CD14-positive monocyte (primary cell): ENCODE data around the gene BHLHA9. TPM values are rescaled to one million over a fixed set of nuclear protein-coding genes. Genes with fewer than 3 reads are reported as not detected.

Source experiments
- DNase-seq, 3 donors: peaks; one replicate each; pipeline ENCODE4 v3.0.0-alpha.2; 2011 to 2022
- H2AFZ ChIP-seq: 2 replicates; pipeline ENCODE4 v1.6.0; 2012; ENCODE audit warnings: mild to moderate bottlenecking, low read depth, low read length, inconsistent platforms; ENCODE audit not compliant: insufficient read depth, poor library complexity, severe bottlenecking
- H3K27ac ChIP-seq, 2 donors: 1 replicate in 1 of 2; 2 replicates in 1 of 2; pipeline ENCODE4 v1.5.1; 2012 to 2013; ENCODE audit warnings: low read length in 2 of 2, control low read depth in 1 of 2, inconsistent platforms in 1 of 2, low read depth in 1 of 2, mild to moderate bottlenecking in 1 of 2
- H3K27me3 ChIP-seq, 2 donors: one replicate each; pipeline versions ENCODE4 v1.6.0 to v1.6.1; 2011 to 2013; ENCODE audit warnings: low read length in 2 of 2; ENCODE audit not compliant: control insufficient read depth in 2 of 2, insufficient read depth in 2 of 2
- H3K36me3 ChIP-seq, 2 donors: replicated peaks in 1 of 2; 1 replicate in 1 of 2; 2 replicates in 1 of 2; pipeline versions ENCODE4 v1.5.1 to v1.6.1; 2012 to 2013; ENCODE audit warnings: low read length in 2 of 2, control low read depth in 1 of 2, inconsistent platforms in 1 of 2, mild to moderate bottlenecking in 1 of 2; ENCODE audit not compliant: insufficient read depth in 2 of 2, control insufficient read depth in 1 of 2
- H3K4me1 ChIP-seq, 2 donors: 1 replicate in 1 of 2; 2 replicates in 1 of 2; pipeline versions ENCODE4 v1.5.1 to v1.6.1; 2012 to 2013; ENCODE audit warnings: low read length in 2 of 2, control low read depth in 1 of 2, inconsistent platforms in 1 of 2, mild to moderate bottlenecking in 1 of 2, moderate library complexity in 1 of 2; ENCODE audit not compliant: insufficient read depth in 2 of 2, control insufficient read depth in 1 of 2
- H3K4me2 ChIP-seq: replicated peaks from 2 replicates; pipeline ENCODE3; 2012; ENCODE audit warnings: low read length, moderate library complexity, mild to moderate bottlenecking; ENCODE audit not compliant: poor library complexity, severe bottlenecking; ENCODE audit errors: extremely low read depth
- H3K4me3 ChIP-seq, 3 experiments: fragments of 200-600 bp in 1 of 3; sonication (generic) in 1 of 3; replicated peaks in 1 of 3; 1 replicate in 2 of 3; 2 replicates in 1 of 3; pipeline ENCODE4 v1.5.1; 2011 to 2013; ENCODE audit warnings: low read length in 3 of 3, mild to moderate bottlenecking in 3 of 3, control low read depth in 2 of 3, low read depth in 2 of 3, inconsistent platforms in 1 of 3, moderate library complexity in 1 of 3
- H3K79me2 ChIP-seq: 2 replicates; pipeline ENCODE4 v1.6.0; 2012; ENCODE audit warnings: mild to moderate bottlenecking, control low read depth, inconsistent platforms, low read length, moderate library complexity; ENCODE audit not compliant: insufficient read depth
- H3K9ac ChIP-seq: 2 replicates; pipeline ENCODE4 v1.6.0; 2017; ENCODE audit warnings: low read length, mild to moderate bottlenecking; ENCODE audit not compliant: insufficient read depth, poor library complexity, severe bottlenecking
- H3K9me3 ChIP-seq, 2 donors: replicated peaks in 1 of 2; 1 replicate in 1 of 2; 2 replicates in 1 of 2; pipeline versions ENCODE4 v1.5.1 to v1.6.1; 2012 to 2013; ENCODE audit warnings: low read length in 2 of 2, control low read depth in 1 of 2; ENCODE audit not compliant: control insufficient read depth in 1 of 2, insufficient read depth in 1 of 2
- H4K20me1 ChIP-seq: 2 replicates; pipeline ENCODE4 v1.6.0; 2012; ENCODE audit warnings: mild to moderate bottlenecking, low read length, control low read depth, moderate library complexity; ENCODE audit not compliant: insufficient read depth
- H3K27ac Mint-ChIP-seq, 7 donors: one replicate each; pipeline ENCODE4 v1.8.0; 2020; ENCODE audit warnings: mild to moderate bottlenecking in 7 of 7, mixed read lengths in 7 of 7, moderate library complexity in 6 of 7, inconsistent platforms in 2 of 7
- H3K27me3 Mint-ChIP-seq, 3 donors: one replicate each; pipeline ENCODE4 v1.8.0; 2021 to 2022; ENCODE audit warnings: low read depth in 3 of 3, mild to moderate bottlenecking in 3 of 3, mixed read lengths in 3 of 3, moderate library complexity in 3 of 3, inconsistent platforms in 1 of 3
- H3K36me3 Mint-ChIP-seq, 2 donors: one replicate each; pipeline ENCODE4 v1.8.0; 2020; ENCODE audit warnings: mixed read lengths in 2 of 2, inconsistent platforms in 1 of 2, mild to moderate bottlenecking in 1 of 2
- H3K4me1 Mint-ChIP-seq: one replicate; pipeline ENCODE4 v1.8.0; 2020; ENCODE audit warnings: mild to moderate bottlenecking, mixed read lengths
- H3K4me3 Mint-ChIP-seq, 2 donors: one replicate each; pipeline ENCODE4 v1.8.0; 2020; ENCODE audit warnings: mild to moderate bottlenecking in 2 of 2, mixed read lengths in 2 of 2, moderate library complexity in 1 of 2
- H3K9me3 Mint-ChIP-seq, 7 donors: one replicate each; pipeline ENCODE4 v1.8.0; 2020 to 2022; ENCODE audit warnings: mixed read lengths in 7 of 7, mild to moderate bottlenecking in 6 of 7, moderate library complexity in 6 of 7, inconsistent platforms in 2 of 7
- CTCF ChIP-seq: fragments of 200-600 bp; IDR thresholded peaks from one replicate; pipeline ENCODE4 v1.8.0; 2022; ENCODE audit warnings: antibody characterized with exemption, mild to moderate bottlenecking
- WGBS: methylation state at CpG from one replicate; pipeline ENCODE4 v1.1.5; 2013; ENCODE audit warnings: missing lambda C conversion rate; ENCODE audit not compliant: insufficient coverage; 5-methylcytosine and 5-hydroxymethylcytosine counted together
- intact Hi-C, 2 donors: fragments of 100-400 bp; cut with micrococcal nuclease; formaldehyde crosslinking; loops; one replicate each; pipeline versions ENCODE4 v1.15.0 to v1.15.1; 2023
- polyA plus RNA-seq, 3 donors: library from polyadenylated mRNA; depleted of rRNA in 1 of 3; unstranded in 2 of 3; stranded (reverse) in 1 of 3; fragments of 300-500 nt in 2 of 3; fragments of >200 nt in 1 of 3; fragmentation: Illumina TruSeq in 2 of 3; gene quantifications; 1 replicate in 2 of 3; 2 replicates in 1 of 3; pipeline ENCODE4 v1.2.3, GENCODE V29; 2012 to 2021

BHLHA9 gene
- polyA plus RNA-seq, 3 donors, result not detected

- H3K27ac Mint-ChIP-seq, result no peak overlapping the region
- Histone ChIP-seq H3K36me3 (no peaks in the 10 kb centered on the region), H2AFZ (no peak overlapping the region), H3K4me3 (no peak overlapping the region), H3K79me2 (no peaks in the 10 kb centered on the region), H3K9me3 (no peaks in the 10 kb centered on the region), H4K20me1 (no peaks in the 10 kb centered on the region), H3K4me2 (no peak overlapping the region), H3K27ac (no peak overlapping the region), H3K4me1 (no peaks in the 10 kb centered on the region), H3K9ac (no peak overlapping the region), H3K27me3 (no peaks in the 10 kb centered on the region)
- intact Hi-C loops, result no loop called here
- H3K9me3 Mint-ChIP-seq, result peaks cover 0 to 3% (median 0%) of the 10 kb centered on the region in 7 donors
- no peaks in the 10 kb centered on the region for H3K4me1 Mint-ChIP-seq
- H3K4me3 Mint-ChIP-seq, result no peak overlapping the region
- H3K27me3 Mint-ChIP-seq, result peaks cover 10 to 37% (median 23%) of the 10 kb centered on the region in 3 donors
- DNase-seq, result no peak
- WGBS, result 89% methylated on average over 9 of the region's 10 CpGs
- H3K36me3 Mint-ChIP-seq, result no peaks in the 10 kb centered on the region
- no peak for TF ChIP-seq CTCF
Observed at GRCh38 chr17:1315409-1315808, 45.2 kb downstream of the BHLHA9 start.

- no peaks in the 10 kb centered on the region for H3K27me3 ChIP-seq
- H3K9me3 Mint-ChIP-seq, result peaks cover 0 to 3% (median 0%) of the 10 kb centered on the region in 7 donors
- H4K20me1 ChIP-seq, result no peaks in the 10 kb centered on the region
- peaks cover 15 to 37% (median 27%) of the 10 kb centered on the region in 3 donors for H3K27me3 Mint-ChIP-seq
- H3K36me3 Mint-ChIP-seq, result no peaks in the 10 kb centered on the region
- no peaks in the 10 kb centered on the region for H3K4me1 Mint-ChIP-seq
- no peak for DNase-seq
- H3K27ac ChIP-seq, result no peak overlapping the region
- no peaks in the 10 kb centered on the region for H3K9me3 ChIP-seq
- H3K4me1 ChIP-seq, result no peaks in the 10 kb centered on the region
- no peaks in the 10 kb centered on the region for H3K79me2 ChIP-seq
- H3K27ac Mint-ChIP-seq, result no peak overlapping the region
- intact Hi-C loops, result no loop called here
- no peak overlapping the region for H3K9ac ChIP-seq
- WGBS, result 79% methylated on average over 5 of the region's 10 CpGs
- H3K4me3 Mint-ChIP-seq, result no peak overlapping the region
- H2AFZ ChIP-seq, result no peak overlapping the region
- TF ChIP-seq CTCF, result no peak
- H3K4me3 ChIP-seq, result no peak overlapping the region
- no peak overlapping the region for H3K4me2 ChIP-seq
- no peaks in the 10 kb centered on the region for H3K36me3 ChIP-seq
Observed at GRCh38 chr17:1315891-1316403, 45.7 kb downstream of the BHLHA9 start.

Other genes with a start within 250 kb of the BHLHA9 start
- 100 to 1,000 TPM in 1 of 3 donors, 10 to 100 TPM in 2; 19.8 to 160 (median 26.0) TPM for gene ABR, start 90.5 kb upstream of the BHLHA9 start, polyA plus RNA-seq
- gene TRARG1, start 9.2 kb downstream of the BHLHA9 start, polyA plus RNA-seq, result not detected
- 100 to 1,000 TPM; 165 to 185 (median 168) TPM for gene YWHAE, start 129.8 kb downstream of the BHLHA9 start, polyA plus RNA-seq
- 10 to 100 TPM; 22.3 to 28.0 (median 26.5) TPM for gene CRK, start 185.8 kb downstream of the BHLHA9 start, polyA plus RNA-seq
- gene MYO1C, start 222.2 kb downstream of the BHLHA9 start, polyA plus RNA-seq, result 1 to 10 TPM; 2.5 to 9.5 (median 3.1) TPM
- 10 to 100 TPM; 50.3 to 58.7 (median 53.0) TPM for gene INPP5K, start 246.2 kb downstream of the BHLHA9 start, polyA plus RNA-seq